Epithelial cell of esophagus (primary cell): Measurements from ENCODE around the gene RIT1.

Experiments
- DNase-seq: peaks from one replicate; pipeline ENCODE4 v3.0.0; 2010; ENCODE audit warnings: low read depth
- H3K4me3 ChIP-seq: 2 replicates; pipeline ENCODE4 v1.5.1; 2011; ENCODE audit warnings: mild to moderate bottlenecking, low read length, control low read depth
- TF ChIP-seq, protein P1 (sequence below): IDR thresholded peaks from 2 replicates; pipeline ENCODE4 v1.5.1; 2011; ENCODE audit warnings: low read depth, mild to moderate bottlenecking, low read length, control low read depth, inconsistent platforms; ENCODE audit not compliant: insufficient read depth; ENCODE audit errors: missing control alignments

Gene RIT1

DNA sequence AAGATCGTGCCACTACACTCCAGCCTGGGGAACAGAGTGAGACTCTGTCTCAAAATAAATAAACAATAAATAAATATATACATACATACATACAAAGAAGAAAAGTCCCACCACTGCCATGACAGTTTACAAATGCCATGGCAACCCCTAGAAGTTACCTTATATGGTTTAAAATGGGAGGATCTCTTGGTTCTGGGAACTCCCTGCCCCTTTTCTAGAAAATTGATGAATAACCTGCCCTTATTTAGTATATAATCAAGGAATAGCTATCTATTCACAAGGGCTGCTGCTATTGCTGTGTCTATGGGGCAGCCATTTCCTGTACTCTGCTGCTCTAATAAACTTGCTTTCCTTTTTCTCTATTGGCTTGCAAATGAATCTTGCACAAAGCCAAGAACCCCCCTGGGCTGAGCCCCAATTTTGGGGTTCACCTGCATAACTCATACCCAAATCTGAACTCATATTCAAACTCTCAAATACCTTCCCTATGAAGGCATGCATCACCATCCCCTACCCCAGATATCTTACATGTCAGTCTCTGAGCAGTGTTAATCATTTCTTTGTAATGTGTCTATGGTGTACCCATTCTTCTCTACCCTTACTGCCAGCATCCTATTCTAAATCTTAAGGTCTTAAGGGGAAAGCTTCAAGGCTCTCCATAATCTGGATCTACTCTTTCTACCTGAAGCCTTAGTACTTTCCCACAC, 63.2 kb downstream of the RIT1 start:
- no peak overlapping the region for H3K4me3 ChIP-seq
- TF ChIP-seq, protein P1, sequence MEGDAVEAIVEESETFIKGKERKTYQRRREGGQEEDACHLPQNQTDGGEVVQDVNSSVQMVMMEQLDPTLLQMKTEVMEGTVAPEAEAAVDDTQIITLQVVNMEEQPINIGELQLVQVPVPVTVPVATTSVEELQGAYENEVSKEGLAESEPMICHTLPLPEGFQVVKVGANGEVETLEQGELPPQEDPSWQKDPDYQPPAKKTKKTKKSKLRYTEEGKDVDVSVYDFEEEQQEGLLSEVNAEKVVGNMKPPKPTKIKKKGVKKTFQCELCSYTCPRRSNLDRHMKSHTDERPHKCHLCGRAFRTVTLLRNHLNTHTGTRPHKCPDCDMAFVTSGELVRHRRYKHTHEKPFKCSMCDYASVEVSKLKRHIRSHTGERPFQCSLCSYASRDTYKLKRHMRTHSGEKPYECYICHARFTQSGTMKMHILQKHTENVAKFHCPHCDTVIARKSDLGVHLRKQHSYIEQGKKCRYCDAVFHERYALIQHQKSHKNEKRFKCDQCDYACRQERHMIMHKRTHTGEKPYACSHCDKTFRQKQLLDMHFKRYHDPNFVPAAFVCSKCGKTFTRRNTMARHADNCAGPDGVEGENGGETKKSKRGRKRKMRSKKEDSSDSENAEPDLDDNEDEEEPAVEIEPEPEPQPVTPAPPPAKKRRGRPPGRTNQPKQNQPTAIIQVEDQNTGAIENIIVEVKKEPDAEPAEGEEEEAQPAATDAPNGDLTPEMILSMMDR: no peak
- no peak for DNase-seq
